ENCODE data around the gene MRPS11. TPM values are rescaled to one million over a fixed set of nuclear protein-coding genes. Genes with fewer than 3 reads are reported as not detected.
"Not testable (repeated sequence)": the region's sequence is repeated elsewhere in the genome, so short reads cannot be mapped to it uniquely, and the experiment has no call there.

Gene MRPS11
- total and polyA plus RNA-seq, 8 donors: 14.3 to 85.5 (median 42.3) TPM

GRCh38 chr15:88433046-88433685, 34.3 kb upstream of the MRPS11 start:
- WGBS, 5 donors: 80 to 90% (median 87%) methylated on average over 7 of the region's 7 CpGs
- H3K4me1 ChIP-seq: no peaks in the 10 kb centered on the region
- H3K27me3 ChIP-seq: peaks cover 0 to 37% (median 0%) of the 10 kb centered on the region in 3 donors
- no peak for DNase-seq
- H3K36me3 ChIP-seq: no peaks in the 10 kb centered on the region
- H3K9me3 ChIP-seq: no peaks in the 10 kb centered on the region
- no peak for TF ChIP-seq POLR2A (IDR thresholded peaks at IDR 0.05)
- no peak for TF ChIP-seq POLR2AphosphoS5 (IDR thresholded peaks at IDR 0.05)
- TF ChIP-seq EP300 (IDR thresholded peaks at IDR 0.05): no peak
- TF ChIP-seq CTCF (IDR thresholded peaks at IDR 0.05): no peak
- intact Hi-C loops (cut with DNase I; ENCODE audit: low total_unique reads): no loop called here
- H3K27ac ChIP-seq: no peak overlapping the region
- H3K4me3 ChIP-seq: no peak overlapping the region

GRCh38 chr15:88434106-88434505, 33.4 kb upstream of the MRPS11 start:
- H3K9me3 ChIP-seq; H3K27ac ChIP-seq; H3K4me3 ChIP-seq; intact Hi-C loops (cut with DNase I; ENCODE audit: low total_unique reads); DNase-seq; H3K36me3 ChIP-seq; H3K4me1 ChIP-seq: not testable (repeated sequence)
- peaks cover 0 to 40% (median 0%) of the 10 kb centered on the region in 3 donors for H3K27me3 ChIP-seq
- WGBS, 5 donors: 61 to 76% (median 65%) methylated on average over 5 of the region's 5 CpGs

DNA sequence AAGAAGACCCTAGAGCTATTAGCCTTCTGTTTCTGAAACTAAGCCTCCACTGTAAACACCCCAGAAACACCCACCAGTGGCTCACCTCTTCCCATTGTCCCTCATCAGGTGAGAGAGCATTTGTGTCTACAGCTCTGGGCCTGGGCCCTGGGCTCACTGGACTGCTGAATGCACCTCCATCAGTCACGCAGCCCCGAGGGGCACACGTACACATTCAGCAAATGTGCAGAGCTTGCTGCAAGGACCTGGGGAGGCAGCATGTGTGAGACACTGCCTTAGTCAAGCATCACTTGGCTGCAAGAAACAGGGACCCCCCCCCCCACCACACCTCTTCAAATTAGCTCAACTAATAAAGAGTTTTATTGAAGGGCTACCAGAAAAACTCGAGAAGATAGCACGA, 29.3 kb upstream of the MRPS11 start:
- Histone ChIP-seq H3K9me3 (peaks cover 0 to 4% (median 1%) of the 10 kb centered on the region in 4 donors), H3K4me3 (no peak overlapping the region), H3K27me3 (peaks cover 0 to 42% (median 0%) of the 10 kb centered on the region in 3 donors), H3K27ac (no peak overlapping the region), H3K36me3 (no peaks in the 10 kb centered on the region), H3K4me1 (no peaks in the 10 kb centered on the region)
- DNase-seq: no peak
- TF ChIP-seq POLR2AphosphoS5 (IDR thresholded peaks at IDR 0.05): no peak
- TF ChIP-seq POLR2A (IDR thresholded peaks at IDR 0.05): no peak
- TF ChIP-seq EP300 (IDR thresholded peaks at IDR 0.05): no peak
- TF ChIP-seq CTCF (IDR thresholded peaks at IDR 0.05): no peak
- 67 to 82% (median 70%) methylated on average over 5 of the region's 5 CpGs for WGBS, 5 donors
- intact Hi-C loops (cut with DNase I; ENCODE audit: low total_unique reads): no loop called here

- TF ChIP-seq EP300 (IDR thresholded peaks at IDR 0.05) (no peak), CTCF (IDR thresholded peaks at IDR 0.05) (no peak), POLR2AphosphoS5 (IDR thresholded peaks at IDR 0.05) (no peak), POLR2A (IDR thresholded peaks at IDR 0.05) (no peak)
- H3K4me3 ChIP-seq: no peak overlapping the region
- peaks cover 0 to 14% (median 10%) of the 10 kb centered on the region in 4 donors for H3K9me3 ChIP-seq
- peaks cover 0 to 35% (median 0%) of the 10 kb centered on the region in 3 donors for H3K27me3 ChIP-seq
- no peak overlapping the region for H3K27ac ChIP-seq
- 67 to 78% (median 75%) methylated on average over 1 of the region's 1 CpG for WGBS, 5 donors
- intact Hi-C loops (cut with DNase I; ENCODE audit: low total_unique reads): no loop called here
- no peaks in the 10 kb centered on the region for H3K4me1 ChIP-seq
- DNase-seq: no peak
- H3K36me3 ChIP-seq: no peaks in the 10 kb centered on the region
Observed at GRCh38 chr15:88440021-88440420, 27.5 kb upstream of the MRPS11 start.

- WGBS, 5 donors: 75 to 89% (median 86%) methylated on average over 2 of the region's 2 CpGs
- Histone ChIP-seq H3K27me3 (peaks cover 0 to 35% (median 0%) of the 10 kb centered on the region in 3 donors), H3K4me3 (no peak overlapping the region), H3K4me1 (no peaks in the 10 kb centered on the region), H3K27ac (no peak overlapping the region), H3K9me3 (peaks cover 0 to 14% (median 10%) of the 10 kb centered on the region in 4 donors), H3K36me3 (no peaks in the 10 kb centered on the region)
- DNase-seq: no peak
- TF ChIP-seq CTCF (IDR thresholded peaks at IDR 0.05) (no peak), POLR2A (IDR thresholded peaks at IDR 0.05) (no peak), EP300 (IDR thresholded peaks at IDR 0.05) (no peak), POLR2AphosphoS5 (IDR thresholded peaks at IDR 0.05) (no peak)
- intact Hi-C loops (cut with DNase I; ENCODE audit: low total_unique reads): no loop called here
Observed at GRCh38 chr15:88441076-88441730, 26.3 kb upstream of the MRPS11 start.

Data from stomach (tissue), 9 donors.